ENCODE measurements around the gene SRC. TPM values are rescaled to one million over a fixed set of nuclear protein-coding genes. Genes with fewer than 3 reads are reported as not detected.

Gene SRC
- total RNA-seq, 1 donor from 2014 or later = 128 TPM

DNA sequence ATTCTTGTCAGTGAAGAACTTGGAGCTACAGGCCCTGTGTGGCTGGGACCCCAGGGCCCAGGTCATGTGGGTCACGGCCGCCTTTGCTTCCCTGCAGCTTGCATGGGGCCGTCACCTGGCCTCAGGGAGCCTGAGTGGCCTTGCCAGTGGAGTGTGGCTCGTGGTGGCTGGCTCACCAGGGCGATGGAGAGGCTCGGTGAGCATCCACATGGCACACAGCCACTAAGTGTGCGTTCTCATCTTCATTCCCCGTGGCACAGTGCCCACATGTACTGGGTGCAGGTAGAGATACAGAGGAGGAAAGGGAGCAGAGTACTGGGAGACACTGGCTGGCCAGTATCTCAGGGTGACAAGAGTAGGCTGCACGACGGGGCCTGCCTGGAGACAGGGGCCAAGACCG lies 35.0 kb upstream of the SRC start:
- Mint-ChIP-seq H3K36me3 (ENCODE audit: insufficient read depth) (peaks cover 13% of the 10 kb centered on the region), H3K27ac (peak overlapping the region; percentile 87), H3K4me3 (ENCODE audit: low read depth) (no peak overlapping the region), H3K9me3 (ENCODE audit: low read depth) (no peaks in the 10 kb centered on the region), H3K4me1 (ENCODE audit: low read depth) (peaks cover 52% of the 10 kb centered on the region), H3K27me3 (no peaks in the 10 kb centered on the region)
- TF ChIP-seq, protein P1, sequence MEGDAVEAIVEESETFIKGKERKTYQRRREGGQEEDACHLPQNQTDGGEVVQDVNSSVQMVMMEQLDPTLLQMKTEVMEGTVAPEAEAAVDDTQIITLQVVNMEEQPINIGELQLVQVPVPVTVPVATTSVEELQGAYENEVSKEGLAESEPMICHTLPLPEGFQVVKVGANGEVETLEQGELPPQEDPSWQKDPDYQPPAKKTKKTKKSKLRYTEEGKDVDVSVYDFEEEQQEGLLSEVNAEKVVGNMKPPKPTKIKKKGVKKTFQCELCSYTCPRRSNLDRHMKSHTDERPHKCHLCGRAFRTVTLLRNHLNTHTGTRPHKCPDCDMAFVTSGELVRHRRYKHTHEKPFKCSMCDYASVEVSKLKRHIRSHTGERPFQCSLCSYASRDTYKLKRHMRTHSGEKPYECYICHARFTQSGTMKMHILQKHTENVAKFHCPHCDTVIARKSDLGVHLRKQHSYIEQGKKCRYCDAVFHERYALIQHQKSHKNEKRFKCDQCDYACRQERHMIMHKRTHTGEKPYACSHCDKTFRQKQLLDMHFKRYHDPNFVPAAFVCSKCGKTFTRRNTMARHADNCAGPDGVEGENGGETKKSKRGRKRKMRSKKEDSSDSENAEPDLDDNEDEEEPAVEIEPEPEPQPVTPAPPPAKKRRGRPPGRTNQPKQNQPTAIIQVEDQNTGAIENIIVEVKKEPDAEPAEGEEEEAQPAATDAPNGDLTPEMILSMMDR (IDR thresholded peaks at IDR 0.05; ENCODE audit: unreplicated experiment) = no peak
- DNase-seq (ENCODE audit: low spot score, unreplicated experiment) = no peak

DNA sequence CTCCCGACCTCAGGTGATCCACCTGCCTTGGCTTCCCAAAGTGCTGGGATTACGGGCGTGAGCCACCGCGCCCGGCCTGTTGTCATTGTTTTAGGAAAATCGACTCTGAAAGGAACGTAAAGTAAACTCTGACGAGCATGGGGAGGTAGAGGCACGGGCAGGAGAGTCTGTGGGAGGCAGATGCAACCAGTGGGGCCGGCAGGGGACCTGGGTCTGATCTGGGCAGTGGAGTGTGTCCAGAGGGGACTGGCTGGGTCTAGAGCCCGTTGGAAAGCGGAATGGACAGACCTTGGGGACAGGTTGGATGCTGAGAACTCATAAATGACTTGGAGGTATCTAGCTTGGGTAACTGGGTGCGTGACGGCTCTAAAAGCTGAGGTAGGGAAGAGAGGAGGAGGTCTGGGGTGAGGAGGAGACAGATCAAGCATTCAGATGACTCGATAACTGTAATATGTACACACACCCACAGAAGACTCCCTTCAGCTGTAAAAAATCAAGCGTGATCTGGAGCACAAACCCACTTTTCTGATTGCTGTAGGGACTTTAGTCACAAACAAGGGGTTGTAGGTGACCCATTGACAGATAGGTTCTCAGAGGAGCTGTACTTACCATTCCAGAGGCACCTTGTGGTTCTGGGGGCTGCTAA lies 34.1 kb upstream of the SRC start:
- Mint-ChIP-seq H3K27ac (no peak overlapping the region), H3K27me3 (no peaks in the 10 kb centered on the region), H3K36me3 (ENCODE audit: insufficient read depth) (peaks cover 13% of the 10 kb centered on the region), H3K9me3 (ENCODE audit: low read depth) (no peaks in the 10 kb centered on the region), H3K4me1 (ENCODE audit: low read depth) (peaks cover 51% of the 10 kb centered on the region), H3K4me3 (ENCODE audit: low read depth) (no peak overlapping the region)
- no peak for DNase-seq (ENCODE audit: low spot score, unreplicated experiment)
- TF ChIP-seq, protein P1 (IDR thresholded peaks at IDR 0.05; ENCODE audit: unreplicated experiment) = no peak

DNA sequence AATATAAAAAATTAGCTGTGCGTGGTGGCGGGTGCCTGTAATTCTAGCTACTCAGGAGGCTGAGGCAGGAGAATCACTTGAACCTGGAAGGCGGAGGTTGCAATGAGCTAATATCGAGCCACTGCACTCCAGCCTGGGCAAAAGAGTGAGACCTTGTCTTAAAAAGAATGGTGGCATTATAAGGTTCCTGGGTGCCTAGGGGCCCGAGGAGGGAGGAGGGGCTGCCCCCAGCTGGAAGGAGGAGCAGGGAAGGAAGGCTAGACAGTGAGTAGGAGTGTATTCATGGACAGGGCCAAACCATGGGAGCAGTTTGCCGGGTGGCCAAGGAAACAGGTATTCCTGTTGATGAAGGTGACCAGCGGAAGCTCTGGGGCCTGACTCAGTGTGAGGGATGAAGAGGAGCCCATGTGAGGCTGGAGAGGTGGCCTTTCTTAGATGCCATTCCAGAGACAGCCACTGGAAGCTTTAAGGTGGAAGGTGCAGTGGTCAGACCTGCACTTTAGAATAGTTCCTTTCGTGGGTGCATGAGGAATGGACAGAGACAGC lies 32.3 kb upstream of the SRC start:
- Mint-ChIP-seq H3K4me1 (ENCODE audit: low read depth) (peaks cover 43% of the 10 kb centered on the region), H3K4me3 (ENCODE audit: low read depth) (no peak overlapping the region), H3K27me3 (no peaks in the 10 kb centered on the region), H3K27ac (peak overlapping the region; percentile 65), H3K36me3 (ENCODE audit: insufficient read depth) (peaks cover 13% of the 10 kb centered on the region), H3K9me3 (ENCODE audit: low read depth) (no peaks in the 10 kb centered on the region)
- DNase-seq (ENCODE audit: low spot score, unreplicated experiment) = no peak
- TF ChIP-seq, protein P1 (IDR thresholded peaks at IDR 0.05; ENCODE audit: unreplicated experiment) = no peak

DNA sequence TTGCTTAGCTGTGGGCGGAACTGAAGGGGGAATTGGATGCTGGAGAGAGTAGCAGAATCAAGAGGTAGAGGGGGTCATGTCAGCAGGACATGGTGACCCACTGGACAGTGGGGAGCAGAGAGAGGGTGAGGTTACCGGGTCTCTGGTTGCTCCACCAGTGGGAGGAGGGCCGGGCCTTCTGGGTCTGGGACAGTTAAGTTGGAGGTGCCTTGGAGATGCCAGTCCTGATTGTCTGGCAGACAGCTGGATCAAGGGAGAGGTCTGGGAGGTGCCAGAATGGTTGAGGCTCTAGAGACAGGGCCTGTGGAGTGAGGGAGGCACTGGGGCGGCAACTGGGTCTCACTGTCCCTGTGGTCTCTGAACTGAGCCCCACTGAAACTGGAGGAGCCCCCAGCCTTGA lies 31.8 kb upstream of the SRC start:
- TF ChIP-seq, protein P1 (IDR thresholded peaks at IDR 0.05; ENCODE audit: unreplicated experiment) = no peak
- H3K4me3 Mint-ChIP-seq (ENCODE audit: low read depth) = no peak overlapping the region
- peaks cover 13% of the 10 kb centered on the region for H3K36me3 Mint-ChIP-seq (ENCODE audit: insufficient read depth)
- H3K9me3 Mint-ChIP-seq (ENCODE audit: low read depth) = no peaks in the 10 kb centered on the region
- H3K27me3 Mint-ChIP-seq = no peaks in the 10 kb centered on the region
- peaks cover 40% of the 10 kb centered on the region for H3K4me1 Mint-ChIP-seq (ENCODE audit: low read depth)
- DNase-seq (ENCODE audit: low spot score, unreplicated experiment) = no peak
- H3K27ac Mint-ChIP-seq = peak overlapping the region; percentile 65

DNA sequence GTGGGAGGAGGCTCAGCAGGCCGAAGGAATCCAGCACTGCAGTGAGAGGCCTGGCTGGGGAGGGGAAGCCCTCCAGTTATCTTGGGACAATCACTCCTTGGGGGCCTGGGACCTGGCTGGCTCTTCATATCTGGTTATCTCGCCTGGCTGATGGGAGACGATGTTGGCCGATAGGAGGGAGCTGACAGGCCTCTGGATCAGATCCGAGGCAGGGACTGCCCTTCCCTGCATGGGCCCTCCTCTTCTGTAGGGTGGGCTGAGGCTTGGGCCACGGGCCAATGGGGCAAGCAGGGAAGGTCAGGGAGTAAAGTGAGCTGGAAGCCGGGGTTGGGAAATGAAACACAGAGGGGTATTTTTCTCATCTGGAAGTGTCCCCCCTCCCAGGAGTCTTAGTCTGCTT lies 31.3 kb upstream of the SRC start:
- no peak for DNase-seq (ENCODE audit: low spot score, unreplicated experiment)
- H3K4me1 Mint-ChIP-seq (ENCODE audit: low read depth) = peaks cover 38% of the 10 kb centered on the region
- H3K4me3 Mint-ChIP-seq (ENCODE audit: low read depth) = no peak overlapping the region
- TF ChIP-seq, protein P1 (IDR thresholded peaks at IDR 0.05; ENCODE audit: unreplicated experiment) = no peak
- peaks cover 15% of the 10 kb centered on the region for H3K36me3 Mint-ChIP-seq (ENCODE audit: insufficient read depth)
- no peaks in the 10 kb centered on the region for H3K27me3 Mint-ChIP-seq
- H3K9me3 Mint-ChIP-seq (ENCODE audit: low read depth) = no peaks in the 10 kb centered on the region
- H3K27ac Mint-ChIP-seq = peak overlapping the region; percentile 27
